HepG2 (cell line): ENCODE data around the gene RNLS. TPM values are rescaled to one million over a fixed set of nuclear protein-coding genes. Genes with fewer than 3 reads are reported as not detected.

ENCODE experiments used
- ATAC-seq: fragments of 200-7000 bp; cut with Tn5 transposase; 3 replicates; pipeline ENCODE4 v1.9.1; 2020; ENCODE audit warnings: mild to moderate bottlenecking, moderate library complexity
- BruUV-seq: library from RNA; stranded (reverse); fragments of 400-500 nt; replicated peaks from 2 replicates; lab custom pipeline; 2021; lab: Mats Ljungman, UMichigan
- CTCF ChIA-PET: fragments of 300-600 bp; formaldehyde crosslinking; extraction: SDS; loops from one replicate; lab custom pipeline; 2021; ENCODE audit warnings: low total read pairs, inconsistent platforms, low intra/inter-chr PET ratio; lab: Yijun Ruan, JAX
- POLR2A ChIA-PET: fragments of 350-600 bp; sonication (Branson Sonifier 250); formaldehyde crosslinking; loops from one replicate; lab custom pipeline; 2020; ENCODE audit warnings: antibody characterized with exemption, inconsistent platforms; lab: Yijun Ruan, JAX
- DNase-seq: peaks from one replicate; pipeline ENCODE4 v3.0.0-alpha.2; 2015; ENCODE audit warnings: low spot score
- FAIRE-seq: peaks from 3 replicates; lab custom pipeline; 2011; peaks lifted over from hg19 to GRCh38; lab: Jason Lieb, UNC
- H2AFZ ChIP-seq: one replicate; pipeline ENCODE4 v1.6.1; 2011; ENCODE audit warnings: low read length, inconsistent platforms
- H3K27ac ChIP-seq: fragments of 300-600 bp; 3 replicates; pipeline ENCODE4 v1.8.0; 2011; ENCODE audit warnings: mixed run types, mild to moderate bottlenecking, mixed read lengths, low read length, inconsistent platforms; ENCODE audit not compliant: insufficient read depth; ENCODE audit errors: extremely low read length
- H3K27me3 ChIP-seq, 2 experiments: fragments of 200-600 bp in 1 of 2; 2 replicates in 1 of 2; 3 replicates in 1 of 2; pipeline versions ENCODE4 v1.6.0 to v1.8.0; 2011; ENCODE audit warnings: low read length in 2 of 2, mild to moderate bottlenecking in 2 of 2, moderate library complexity in 2 of 2, inconsistent platforms in 1 of 2; ENCODE audit not compliant: insufficient read depth in 2 of 2, control insufficient read depth in 1 of 2
- H3K36me3 ChIP-seq, 2 experiments: fragments of 200-600 bp in 1 of 2; replicated peaks in 1 of 2; 2 replicates in 1 of 2; 3 replicates in 1 of 2; pipeline versions ENCODE4 v1.5.1 to v1.8.0; 2011; ENCODE audit warnings: low read length in 2 of 2, inconsistent platforms in 1 of 2; ENCODE audit not compliant: insufficient read depth in 2 of 2, control insufficient read depth in 1 of 2
- H3K4me1 ChIP-seq: 2 replicates; pipeline ENCODE4 v1.5.1; 2012; ENCODE audit warnings: low read length, inconsistent platforms; ENCODE audit not compliant: insufficient read depth
- H3K4me2 ChIP-seq: 2 replicates; pipeline ENCODE4 v1.6.0; 2011; ENCODE audit warnings: low read depth, low read length, inconsistent platforms
- H3K4me3 ChIP-seq, 3 experiments: fragments of 200-600 bp in 1 of 3; sonication (generic), shearing (Covaris generic) in 1 of 3; replicated peaks in 1 of 3; 2 replicates each; pipeline ENCODE4 v1.5.1; 2011 to 2016; ENCODE audit warnings: low read length in 3 of 3, inconsistent platforms in 2 of 3, low read depth in 2 of 3, mild to moderate bottlenecking in 2 of 3, control low read depth in 1 of 3, mixed read lengths in 1 of 3; ENCODE audit not compliant: insufficient read depth in 1 of 3
- H3K79me2 ChIP-seq: one replicate; pipeline ENCODE4 v1.6.1; 2011; ENCODE audit warnings: low read length, inconsistent platforms; ENCODE audit not compliant: insufficient read depth
- H3K9ac ChIP-seq: 2 replicates; pipeline ENCODE4 v1.6.0; 2011; ENCODE audit warnings: mild to moderate bottlenecking, low read depth, low read length, inconsistent platforms; ENCODE audit not compliant: insufficient read depth
- H3K9me3 ChIP-seq: 2 replicates; pipeline ENCODE4 v1.5.1; 2012; ENCODE audit warnings: mild to moderate bottlenecking, low read length
- H4K20me1 ChIP-seq: 2 replicates; pipeline ENCODE4 v1.6.0; 2011; ENCODE audit warnings: inconsistent platforms, mild to moderate bottlenecking, low read length, moderate library complexity; ENCODE audit not compliant: insufficient read depth
- AFF4 ChIP-seq: sonication (generic); formaldehyde crosslinking; IDR thresholded peaks from 2 replicates; pipeline ENCODE4 v1.4.0; 2020; ENCODE audit warnings: missing genetic modification reagents
- AGO1 ChIP-seq: fragments of 200-400 bp; formaldehyde crosslinking; IDR thresholded peaks from 2 replicates; pipeline ENCODE4 v1.6.1; 2017; ENCODE audit warnings: mild to moderate bottlenecking, low read depth, low read length, moderate library complexity; ENCODE audit not compliant: poor library complexity, severe bottlenecking
- DBP ChIP-seq: sonication (generic); formaldehyde crosslinking; IDR thresholded peaks from 2 replicates; pipeline ENCODE4 v1.4.0; 2020; ENCODE audit warnings: missing genetic modification reagents; ENCODE audit errors: not compliant biosample characterization
- HHEX ChIP-seq: IDR thresholded peaks from 2 replicates; pipeline ENCODE4 v1.6.1; 2016; ENCODE audit warnings: control low read depth
- JUNB ChIP-seq: sonication (generic); formaldehyde crosslinking; IDR thresholded peaks from 2 replicates; pipeline ENCODE4 v1.8.0; 2022; ENCODE audit warnings: missing genetic modification reagents, mild to moderate bottlenecking, borderline replicate concordance
- PAWR ChIP-seq: sonication (generic); formaldehyde crosslinking; IDR thresholded peaks from 2 replicates; pipeline ENCODE4 v1.4.0; 2020; ENCODE audit warnings: missing genetic modification reagents, mild to moderate bottlenecking, borderline replicate concordance
- POGK ChIP-seq: sonication (generic); formaldehyde crosslinking; conservative IDR thresholded peaks from 2 replicates; pipeline ENCODE4 v1.8.0; 2022; ENCODE audit warnings: mild to moderate bottlenecking, moderate library complexity, missing genetic modification reagents
- TRIM22 ChIP-seq: fragments of 450-650 bp; IDR thresholded peaks from 2 replicates; pipeline ENCODE4 v1.6.1; 2017
- ZNF10 ChIP-seq: sonication (generic); formaldehyde crosslinking; IDR thresholded peaks from 2 replicates; pipeline ENCODE4 v1.4.0; 2020; ENCODE audit warnings: mild to moderate bottlenecking, low read depth, missing genetic modification reagents, borderline replicate concordance
- ZNF367 ChIP-seq: sonication (generic); formaldehyde crosslinking; IDR thresholded peaks from 2 replicates; pipeline ENCODE4 v1.4.0; 2020; ENCODE audit warnings: missing genetic modification reagents, borderline replicate concordance
- ZNF432 ChIP-seq: sonication (generic); formaldehyde crosslinking; IDR thresholded peaks from 2 replicates; pipeline ENCODE4 v1.5.0; 2020; ENCODE audit warnings: missing genetic modification reagents, mild to moderate bottlenecking, borderline replicate concordance
- ZNF512 ChIP-seq: sonication (generic); formaldehyde crosslinking; IDR thresholded peaks from 2 replicates; pipeline ENCODE4 v1.4.0; 2020; ENCODE audit warnings: mild to moderate bottlenecking, missing genetic modification reagents
- ZNF607 ChIP-seq: sonication (generic); formaldehyde crosslinking; IDR thresholded peaks from 2 replicates; pipeline ENCODE4 v1.5.1; 2020; ENCODE audit warnings: missing genetic modification reagents, mild to moderate bottlenecking, borderline replicate concordance
- WGBS: methylation state at CpG from one replicate; pipeline ENCODE4 v1.1.6; 2017; ENCODE audit warnings: low lambda C conversion rate; 5-methylcytosine and 5-hydroxymethylcytosine counted together
- in situ Hi-C: cut with HindIII; loops from 2 replicates; pipeline ENCODE4 v1.10.0; 2017; ENCODE audit warnings: low pct_unique_long_range_greater_than_20kb; ENCODE audit not compliant: extremely low pct_ligation_motif_present
- intact Hi-C: fragments of 100-400 bp; cut with micrococcal nuclease; formaldehyde crosslinking; loops from one replicate; pipeline ENCODE4 v1.10.0; 2022; ENCODE audit not compliant: unreplicated experiment
- polyA plus RNA-seq, 8 experiments: library from polyadenylated mRNA; depleted of rRNA in 3 of 8; stranded (reverse) in 7 of 8; unstranded in 1 of 8; fragments of >200 nt; fragmentation: Illumina TruSeq in 4 of 8; extraction: Trizol in 4 of 8; gene quantifications; 2 replicates each; pipeline versions ENCODE4 v1.2.1 to v1.2.3, GENCODE V29; 2011 to 2016; ENCODE audit warnings: low read depth in 4 of 8, missing spikeins in 1 of 8, mixed read lengths in 1 of 8; ENCODE audit not compliant: insufficient read depth in 1 of 8
- total RNA-seq, 5 experiments: library from RNA; depleted of rRNA; stranded (reverse); fragments of >200 nt; fragmentation: Illumina TruSeq; extraction: Trizol; gene quantifications; 2 replicates each; pipeline ENCODE4 v1.2.3, GENCODE V29; 2016; ENCODE audit warnings: low read depth in 1 of 5

The RNLS gene
- total and polyA plus RNA-seq, 2 of the 13 experiments (the other 11 are each of a cell fraction or from before 2014, with no cell fraction given) = not detected

GRCh38 chr10:88523739-88524400 is 59.2 kb downstream of the RNLS start:
- no peak overlapping the region for H3K27ac ChIP-seq
- no peaks in the 10 kb centered on the region for H3K79me2 ChIP-seq
- no peak for FAIRE-seq
- no peaks in the 10 kb centered on the region for H4K20me1 ChIP-seq
- H3K36me3 ChIP-seq = no peaks in the 10 kb centered on the region
- ATAC-seq = no peak
- ChIA-PET CTCF (no interaction called here), POLR2A (no interaction called here)
- no peak overlapping the region for H3K4me2 ChIP-seq
- H3K4me3 ChIP-seq = no peak overlapping the region
- WGBS = 28% methylated on average over 6 of the region's 6 CpGs
- H3K9ac ChIP-seq = no peak overlapping the region
- BruUV-seq = no TSS peak
- H2AFZ ChIP-seq = no peak overlapping the region
- DNase-seq = no peak
- intact Hi-C loops = no loop called here
- in situ Hi-C loops = no loop called here
- H3K4me1 ChIP-seq = no peaks in the 10 kb centered on the region
- no peaks in the 10 kb centered on the region for H3K9me3 ChIP-seq
- H3K27me3 ChIP-seq = no peaks in the 10 kb centered on the region; a peak in 1 of 5 replicates
- TF ChIP-seq PAWR (CRISPR knock-in tag) (no peak), ZNF10 (CRISPR knock-in tag) (no peak), TRIM22 (no peak), DBP (CRISPR knock-in tag) (no peak), ZNF432 (no peak), ZNF512 (CRISPR knock-in tag) (no peak), ZNF607 (no peak), POGK (CRISPR knock-in tag) (no peak), HHEX (CRISPR knock-in tag) (no peak), ZNF367 (no peak), JUNB (CRISPR knock-in tag) (no peak), AGO1 (no peak), AFF4 (CRISPR knock-in tag) (no peak)
